Purkinje cell (primary cell): ENCODE measurements around the gene PRR20B. TPM values are rescaled to one million over a fixed set of nuclear protein-coding genes. Genes with fewer than 3 reads are reported as not detected.

Source experiments
- polyA plus RNA-seq: library from polyadenylated mRNA; unstranded; fragments of >200 nt; fragmentation: Nextera tagmentation; gene quantifications from 2 replicates; pipeline ENCODE4 v1.2.1, GENCODE V29; 2014

Gene PRR20B
- polyA plus RNA-seq: not detected in 2 replicates

DNA sequence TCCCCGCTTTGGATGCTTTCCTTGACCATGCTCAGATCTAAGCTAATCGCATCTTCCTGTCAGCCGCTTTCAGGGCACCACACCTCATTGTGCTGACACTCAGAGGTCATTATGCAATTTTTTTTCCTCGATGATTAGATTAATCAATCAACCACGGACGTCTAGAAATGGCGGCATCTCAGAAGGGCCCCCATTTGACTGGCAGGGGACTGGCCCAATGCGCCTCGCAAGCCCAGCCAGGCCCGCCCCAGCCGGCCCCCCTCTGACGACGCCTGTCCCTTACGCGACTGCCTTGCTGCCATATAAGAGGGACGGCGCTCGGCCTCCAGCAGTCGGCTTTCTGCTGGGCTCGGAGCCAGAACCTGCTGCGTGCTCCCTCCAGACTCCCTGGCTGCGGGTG lies at the start of gene PRR20B:
Gene PRR20B (plus strand): TSS at position 301 of the 400 bp plus-strand sequence. CDS start 387 bp downstream, outside the sequence.

DNA sequence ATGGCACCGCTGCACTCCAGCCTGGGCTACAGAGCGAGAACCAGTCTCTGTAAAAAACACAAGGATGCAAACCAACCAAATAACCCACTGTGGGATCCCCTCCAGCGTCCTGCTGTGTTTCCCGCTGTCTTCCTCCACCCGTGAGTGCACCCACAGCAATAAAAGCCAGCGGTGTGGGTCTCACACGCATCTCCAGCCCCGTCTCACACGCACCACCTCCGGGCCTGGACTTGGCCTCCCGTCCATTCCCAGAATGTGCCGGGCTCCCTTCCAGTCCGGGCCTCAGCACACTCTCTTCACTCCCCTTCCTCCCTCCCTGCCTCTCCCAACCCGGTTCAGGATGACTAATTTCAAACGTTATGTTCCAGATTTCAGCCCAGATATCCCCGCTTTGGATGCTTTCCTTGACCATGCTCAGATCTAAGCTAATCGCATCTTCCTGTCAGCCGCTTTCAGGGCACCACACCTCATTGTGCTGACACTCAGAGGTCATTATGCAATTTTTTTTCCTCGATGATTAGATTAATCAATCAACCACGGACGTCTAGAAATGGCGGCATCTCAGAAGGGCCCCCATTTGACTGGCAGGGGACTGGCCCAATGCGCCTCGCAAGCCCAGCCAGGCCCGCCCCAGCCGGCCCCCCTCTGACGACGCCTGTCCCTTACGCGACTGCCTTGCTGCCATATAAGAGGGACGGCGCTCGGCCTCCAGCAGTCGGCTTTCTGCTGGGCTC lies 6.9 kb upstream of the PRR20B start, which contains the start of gene PRR20A:
Gene PRR20A (plus strand): TSS at position 684 of the 734 bp plus-strand sequence. CDS start 387 bp downstream, outside the sequence.

GRCh38 chr13:57153761-57154160 lies 6.5 kb downstream of the PRR20B start, which contains the start of gene PRR20C:
TSS of gene PRR20C (plus strand) at chr13:57154061. CDS start at chr13:57154448, 387 bp downstream.

DNA sequence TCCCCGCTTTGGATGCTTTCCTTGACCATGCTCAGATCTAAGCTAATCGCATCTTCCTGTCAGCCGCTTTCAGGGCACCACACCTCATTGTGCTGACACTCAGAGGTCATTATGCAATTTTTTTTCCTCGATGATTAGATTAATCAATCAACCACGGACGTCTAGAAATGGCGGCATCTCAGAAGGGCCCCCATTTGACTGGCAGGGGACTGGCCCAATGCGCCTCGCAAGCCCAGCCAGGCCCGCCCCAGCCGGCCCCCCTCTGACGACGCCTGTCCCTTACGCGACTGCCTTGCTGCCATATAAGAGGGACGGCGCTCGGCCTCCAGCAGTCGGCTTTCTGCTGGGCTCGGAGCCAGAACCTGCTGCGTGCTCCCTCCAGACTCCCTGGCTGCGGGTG lies 13.0 kb downstream of the PRR20B start, which contains the start of gene PRR20D:
Gene PRR20D (plus strand): TSS at position 301 of the 400 bp plus-strand sequence. CDS start 387 bp downstream, outside the sequence.

GRCh38 chr13:57166897-57167296 lies 19.6 kb downstream of the PRR20B start, which contains the start of gene PRR20E:
TSS of gene PRR20E (plus strand) at chr13:57167197. CDS start at chr13:57167584, 387 bp downstream.

Other genes starting within 250 kb of the PRR20B start
- gene PRR20A, start 6.6 kb upstream of the PRR20B start, polyA plus RNA-seq: not detected in 2 replicates
- gene PRR20C, start 6.6 kb downstream of the PRR20B start, polyA plus RNA-seq: not detected in 2 replicates
- gene PRR20D, start 13.1 kb downstream of the PRR20B start, polyA plus RNA-seq: not detected in 2 replicates
- not detected in 2 replicates for gene PRR20E, start 19.7 kb downstream of the PRR20B start, polyA plus RNA-seq